Stimulated activated naive CD4-positive, alpha-beta T cell (primary cell): ENCODE data around the gene FRMD5.

Source experiments
- DNase-seq, 6 experiments: peaks; one replicate each; lab custom pipeline; 2025; lab: John Stamatoyannopoulos, UW

FRMD5 gene

GRCh38 chr15:43974852-43975251, 220.2 kb downstream of the FRMD5 start:
- no peak for DNase-seq

- no peak for DNase-seq
These were observed 225.2 kb downstream of the FRMD5 start for GRCh38 chr15:43969802-43970375.

GRCh38 chr15:43968551-43968950, 226.5 kb downstream of the FRMD5 start:
- no peak for DNase-seq

GRCh38 chr15:43966646-43967045, 228.4 kb downstream of the FRMD5 start:
- no peak for DNase-seq

- no peak for DNase-seq
These were observed 236.2 kb downstream of the FRMD5 start for GRCh38 chr15:43958861-43959330.

GRCh38 chr15:43957724-43958123, 237.3 kb downstream of the FRMD5 start:
- DNase-seq = no peak

- DNase-seq = no peak
These were observed 239.9 kb downstream of the FRMD5 start for GRCh38 chr15:43955140-43955539.

GRCh38 chr15:43954181-43954621, 240.9 kb downstream of the FRMD5 start:
- DNase-seq = no peak

- DNase-seq = no peak
These were observed 241.7 kb downstream of the FRMD5 start for GRCh38 chr15:43953402-43953801.

GRCh38 chr15:43950531-43950930, 244.5 kb downstream of the FRMD5 start:
- no peak for DNase-seq

- no peak for DNase-seq
These were observed 246.3 kb downstream of the FRMD5 start for GRCh38 chr15:43948691-43949325.

- no peak for DNase-seq
These were observed 251.6 kb downstream of the FRMD5 start for GRCh38 chr15:43943511-43943910.

GRCh38 chr15:43942194-43942593, 252.9 kb downstream of the FRMD5 start:
- no peak for DNase-seq

- DNase-seq = no peak
These were observed 253.5 kb downstream of the FRMD5 start for GRCh38 chr15:43941555-43941954.

GRCh38 chr15:43941071-43941470, 254.0 kb downstream of the FRMD5 start:
- DNase-seq = no peak

- no peak for DNase-seq
These were observed 256.0 kb downstream of the FRMD5 start for GRCh38 chr15:43939070-43939469.

GRCh38 chr15:43934480-43934879, 260.6 kb downstream of the FRMD5 start:
- no peak for DNase-seq

- no peak for DNase-seq
These were observed 262.2 kb downstream of the FRMD5 start for GRCh38 chr15:43932907-43933306.

GRCh38 chr15:43931790-43932435, 263.2 kb downstream of the FRMD5 start:
- DNase-seq = no peak

GRCh38 chr15:43931119-43931518, 264.0 kb downstream of the FRMD5 start:
- no peak for DNase-seq

- DNase-seq = no peak
These were observed 264.5 kb downstream of the FRMD5 start for GRCh38 chr15:43930556-43930955.

GRCh38 chr15:43930079-43930478, 265.0 kb downstream of the FRMD5 start:
- DNase-seq = no peak

- DNase-seq = no peak
These were observed 266.9 kb downstream of the FRMD5 start for GRCh38 chr15:43928152-43928551.
